NB4 (cell line): Measurements from ENCODE around the gene MAGI1.

Experiments
- CTCF ChIP-seq: IDR thresholded peaks from one replicate; pipeline ENCODE4 v1.5.1; 2012; ENCODE audit warnings: low read depth, low read length
- MAX ChIP-seq: IDR thresholded peaks from 2 replicates; pipeline ENCODE4 v1.6.1; 2011; ENCODE audit warnings: low read depth, low read length
- MYC ChIP-seq: IDR thresholded peaks from 2 replicates; pipeline ENCODE4 v1.6.1; 2011; ENCODE audit warnings: low read depth, low read length
- POLR2A ChIP-seq: IDR thresholded peaks from 2 replicates; pipeline ENCODE4 v1.6.1; 2011; ENCODE audit warnings: mild to moderate bottlenecking; ENCODE audit not compliant: insufficient read length; ENCODE audit errors: extremely low read depth

- TF ChIP-seq CTCF (no peak), POLR2A (no peak), MAX (no peak), MYC (no peak)
These were observed 45.1 kb upstream of the MAGI1 start for GRCh38 chr3:66083784-66084213.
